Epidermal melanocyte (primary cell): ENCODE measurements around the gene MAP4K1.

ENCODE experiments used
- DNase-seq: peaks from one replicate; pipeline ENCODE4 v3.0.0; 2011; ENCODE audit warnings: low spot score; ENCODE audit not compliant: insufficient read length

The MAP4K1 gene

DNA sequence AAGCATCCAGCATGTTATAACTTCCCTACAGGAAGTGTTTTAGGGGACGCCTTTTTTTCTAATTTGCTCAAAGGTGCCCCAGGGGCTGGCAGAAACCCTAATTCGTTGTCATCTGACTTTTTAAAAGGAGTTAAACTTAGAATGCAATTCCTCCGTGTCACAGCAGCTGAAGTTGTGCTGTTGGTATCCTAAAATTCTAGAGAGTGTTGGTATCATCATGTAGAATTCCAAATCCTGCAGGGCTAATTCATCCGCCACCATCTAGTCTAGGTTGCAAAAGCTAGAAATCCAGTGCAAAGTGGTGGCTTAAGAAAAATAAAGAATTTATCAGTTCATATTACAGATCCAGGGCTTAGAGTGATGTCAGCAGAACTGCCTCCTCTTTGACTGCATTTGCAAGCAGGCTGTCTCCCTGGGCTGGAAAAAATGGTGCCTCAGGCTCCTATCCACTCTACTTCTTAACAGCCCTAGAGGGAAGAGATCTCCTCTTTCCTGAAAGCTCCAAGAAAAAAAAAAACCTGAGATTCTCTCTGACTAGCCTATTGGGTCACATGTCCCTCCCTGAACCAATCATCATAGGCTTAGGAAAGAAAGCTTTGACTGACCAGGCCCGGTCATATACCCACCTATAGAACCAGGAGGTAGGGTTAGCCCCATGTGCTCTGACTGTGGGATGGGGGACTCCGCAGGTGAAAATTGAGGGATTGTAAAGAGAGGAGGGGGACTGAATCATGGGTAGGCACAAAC is 73.0 kb downstream of the MAP4K1 start:
- peak; percentile 74 for DNase-seq

DNA sequence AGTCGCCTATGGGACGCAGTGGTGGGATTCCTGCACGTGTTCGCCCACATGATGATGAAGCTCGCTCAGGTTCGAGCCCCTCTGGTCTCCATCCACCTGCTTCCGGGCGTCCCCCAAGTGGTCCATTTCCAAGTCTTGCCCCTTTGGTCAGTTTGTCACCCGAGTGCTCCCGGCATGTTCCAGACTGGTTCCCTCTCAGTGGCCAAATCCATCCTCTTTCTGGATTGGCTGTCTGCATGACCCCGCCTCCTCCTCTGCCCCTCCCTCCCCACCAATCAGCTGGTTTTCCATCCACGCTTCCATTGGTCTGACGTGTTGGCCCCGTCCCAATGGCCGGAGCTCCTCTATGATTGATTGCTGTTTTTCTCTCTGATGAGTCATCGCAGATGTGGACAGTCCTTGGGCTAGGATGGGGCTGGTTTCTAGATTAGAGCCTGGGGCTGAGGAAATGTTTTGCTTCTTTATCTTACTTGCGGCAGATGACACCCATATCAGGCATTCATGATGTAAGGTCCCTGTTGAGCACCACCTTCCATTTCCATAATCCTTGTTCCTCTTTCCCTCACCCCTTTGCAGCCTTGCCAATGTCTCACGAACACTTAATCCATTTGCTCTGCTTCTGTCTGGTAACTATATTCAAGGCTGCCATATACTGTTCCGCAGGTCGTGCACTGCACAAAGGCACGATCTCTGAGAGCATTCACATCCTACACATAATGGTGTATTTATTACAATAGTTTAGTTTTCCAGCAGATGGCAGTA is 73.8 kb downstream of the MAP4K1 start:
- peak; percentile 32 for DNase-seq

DNA sequence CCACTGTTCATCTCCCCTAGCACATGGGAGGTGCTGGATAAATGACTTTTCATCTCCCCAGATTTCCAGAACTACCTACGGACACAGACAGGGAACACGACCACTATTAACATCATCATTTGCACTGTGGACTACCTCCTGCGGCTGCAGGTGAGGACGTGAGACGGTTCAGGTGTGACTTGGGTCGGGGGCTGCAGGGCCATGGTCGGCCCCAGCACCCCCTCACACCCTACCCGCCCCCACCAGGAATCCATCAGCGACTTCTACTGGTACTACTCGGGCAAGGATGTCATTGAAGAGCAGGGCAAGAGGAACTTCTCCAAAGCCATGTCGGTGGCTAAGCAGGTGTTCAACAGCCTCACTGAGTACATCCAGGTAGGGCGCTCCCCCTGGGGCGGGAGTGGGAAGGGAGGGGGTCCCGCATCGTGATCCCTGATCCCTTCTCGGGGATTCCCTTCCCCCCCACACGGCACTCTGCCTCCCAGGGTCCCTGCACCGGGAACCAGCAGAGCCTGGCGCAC is 74.4 kb downstream of the MAP4K1 start:
- no peak for DNase-seq

DNA sequence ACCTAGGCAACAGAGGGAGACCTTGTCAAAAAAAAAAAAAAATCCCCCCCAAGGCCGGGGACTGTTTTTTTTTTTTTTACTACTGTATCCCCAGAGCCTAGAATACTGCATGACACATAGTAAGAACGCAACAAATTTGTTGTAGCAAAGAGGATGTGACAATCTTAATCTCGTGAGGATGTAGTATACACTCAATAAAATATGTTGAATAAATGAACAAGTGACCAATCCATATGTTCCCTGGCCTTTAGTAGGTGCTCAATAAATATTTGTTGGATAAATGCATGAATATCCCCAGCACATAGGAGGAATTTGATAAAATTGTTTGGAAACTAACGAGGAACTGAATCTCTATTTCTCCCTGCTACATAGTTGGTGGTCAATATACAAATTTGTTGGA is 75.7 kb downstream of the MAP4K1 start:
- DNase-seq = no peak

DNA sequence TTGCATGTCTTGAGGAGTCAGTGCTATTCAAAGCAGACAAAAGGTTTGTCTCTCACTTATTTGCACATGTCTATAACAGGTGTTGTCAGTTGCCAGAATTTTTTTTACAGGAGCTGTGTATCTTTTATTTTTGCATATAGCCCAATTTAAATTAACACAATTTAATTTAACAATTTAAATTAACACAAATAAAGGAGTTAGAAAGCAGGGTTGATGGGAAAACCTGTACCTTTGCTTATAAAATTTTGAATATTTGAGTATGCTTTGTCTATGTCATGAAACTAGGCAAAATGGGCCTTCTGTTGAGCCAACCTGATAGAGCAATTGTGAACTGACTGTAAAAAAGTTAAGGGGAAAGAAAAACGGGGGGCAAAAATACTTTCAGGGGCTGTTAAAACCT is 78.0 kb downstream of the MAP4K1 start:
- no peak for DNase-seq

DNA sequence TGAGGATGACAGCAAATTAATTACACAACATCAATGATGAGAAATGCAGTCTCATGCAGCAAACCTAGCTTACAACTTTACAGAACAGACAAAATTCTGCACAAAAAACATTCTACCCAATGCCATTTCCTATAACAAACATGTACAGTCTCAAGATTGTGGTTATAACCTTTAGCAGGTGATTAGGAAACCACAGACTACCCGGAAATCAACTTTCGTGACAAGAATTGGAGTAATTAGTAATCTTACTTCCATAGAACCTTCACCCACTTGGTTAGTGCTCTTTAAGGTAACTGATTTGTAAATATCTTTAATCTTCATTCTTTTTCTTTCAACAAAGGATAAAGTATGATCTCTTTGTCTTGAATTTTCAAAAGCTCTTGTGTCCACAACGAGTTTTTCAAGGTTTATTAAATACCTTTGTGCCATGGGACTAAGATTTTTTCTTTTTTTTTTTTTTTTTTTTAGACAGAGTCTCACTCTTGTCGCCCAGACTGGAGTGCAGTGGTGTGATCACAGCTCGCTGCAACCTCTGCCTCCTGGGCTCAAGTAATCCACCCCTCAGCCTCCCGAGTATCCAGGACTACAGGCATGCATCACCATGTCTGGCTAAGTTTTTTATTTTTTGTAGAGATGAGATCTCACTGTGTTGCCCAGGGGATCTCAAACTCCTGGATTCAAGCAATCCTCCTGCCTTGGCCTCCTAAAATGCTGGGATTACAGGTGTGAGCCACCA is 78.8 kb downstream of the MAP4K1 start:
- DNase-seq = no peak

DNA sequence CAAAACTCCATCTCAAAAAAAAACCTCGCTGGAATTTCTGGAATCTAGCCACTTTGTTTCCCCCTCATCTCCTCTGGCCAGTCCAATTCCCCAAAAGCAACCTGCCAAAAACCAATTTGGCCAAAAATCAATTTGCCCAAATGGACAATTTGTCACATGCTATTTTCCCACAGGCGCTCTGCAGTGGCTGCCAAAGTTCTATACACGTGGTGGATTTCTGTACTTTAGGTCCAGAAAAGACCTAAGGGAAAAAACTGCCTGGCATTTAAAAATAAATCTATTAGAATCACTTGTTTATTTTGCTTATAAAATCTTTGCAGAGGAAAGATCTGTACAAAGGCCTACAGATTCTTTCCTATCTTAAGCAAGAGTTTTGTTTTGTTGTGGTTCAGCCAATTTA is 79.4 kb downstream of the MAP4K1 start:
- no peak for DNase-seq
